Natural killer cell (primary cell): ENCODE results near the gene ARID5A. TPM values are rescaled to one million over a fixed set of nuclear protein-coding genes. Genes with fewer than 3 reads are reported as not detected.

Experiments
- ATAC-seq, 3 donors: fragments of 150-1000 bp in 2 of 3; fragments of 200-7000 bp in 1 of 3; cut with Tn5 transposase; 1 replicate in 1 of 3; 2 replicates in 2 of 3; pipeline ENCODE4 v1.10.0; 2021; ENCODE audit warnings: mild to moderate bottlenecking in 2 of 3, moderate library complexity in 2 of 3
- DNase-seq, 2 donors: peaks; one replicate each; pipeline versions ENCODE4 v3.0.0 to v3.0.0-alpha.2; 2013 to 2021; ENCODE audit warnings: mixed read lengths in 1 of 2
- H3K27ac ChIP-seq: one replicate; pipeline ENCODE4 v1.5.1; 2013; ENCODE audit warnings: mild to moderate bottlenecking, low read length
- H3K27me3 ChIP-seq: one replicate; pipeline ENCODE4 v1.6.1; 2013; ENCODE audit warnings: low read length; ENCODE audit not compliant: control insufficient read depth, insufficient read depth
- H3K36me3 ChIP-seq: one replicate; pipeline ENCODE4 v1.6.1; 2013; ENCODE audit warnings: low read length; ENCODE audit not compliant: control insufficient read depth, insufficient read depth
- H3K4me1 ChIP-seq: one replicate; pipeline ENCODE4 v1.6.1; 2013; ENCODE audit warnings: low read length; ENCODE audit not compliant: control insufficient read depth, insufficient read depth
- H3K4me3 ChIP-seq: one replicate; pipeline ENCODE4 v1.5.1; 2013; ENCODE audit warnings: low read length
- H3K9me3 ChIP-seq: one replicate; pipeline ENCODE4 v1.6.1; 2013; ENCODE audit warnings: low read length; ENCODE audit not compliant: control insufficient read depth, insufficient read depth
- H3K27ac Mint-ChIP-seq, 2 donors: one replicate each; pipeline ENCODE4 v1.8.0; 2022; ENCODE audit warnings: mild to moderate bottlenecking in 2 of 2, mixed read lengths in 2 of 2, moderate library complexity in 1 of 2
- H3K27me3 Mint-ChIP-seq, 2 donors: one replicate each; pipeline ENCODE4 v1.8.0; 2022; ENCODE audit warnings: low read depth in 2 of 2, mixed read lengths in 2 of 2
- H3K36me3 Mint-ChIP-seq: one replicate; pipeline ENCODE4 v1.8.0; 2022; ENCODE audit warnings: mixed read lengths
- H3K4me1 Mint-ChIP-seq, 2 donors: one replicate each; pipeline ENCODE4 v1.8.0; 2022; ENCODE audit warnings: mixed read lengths in 2 of 2
- H3K4me3 Mint-ChIP-seq: one replicate; pipeline ENCODE4 v1.8.0; 2022; ENCODE audit warnings: mild to moderate bottlenecking, moderate library complexity, mixed read lengths
- H3K9me3 Mint-ChIP-seq, 2 donors: one replicate each; pipeline ENCODE4 v1.8.0; 2022; ENCODE audit warnings: mixed read lengths in 2 of 2
- WGBS: methylation state at CpG from one replicate; pipeline ENCODE4 v1.1.7; 2013; ENCODE audit warnings: missing lambda C conversion rate; ENCODE audit not compliant: insufficient coverage; 5-methylcytosine and 5-hydroxymethylcytosine counted together
- intact Hi-C: fragments of 100-400 bp; cut with micrococcal nuclease; formaldehyde crosslinking; loops from one replicate; pipeline ENCODE4 v1.14.2; 2022
- total RNA-seq, 4 donors: library from RNA; stranded (reverse); fragments of 120-200 nt in 1 of 4; gene quantifications; one replicate each; pipeline versions ENCODE4 v1.2.3 to v1.2.4, GENCODE V29; 2013 to 2022
- TF ChIP-seq, protein P1 (sequence below): fragments of 200-600 bp; IDR thresholded peaks from one replicate; pipeline ENCODE4 v1.8.0; 2022; ENCODE audit warnings: antibody characterized with exemption

The ARID5A gene
- total RNA-seq, 3 donors from 2014 or later (not counting 1 experiment from before 2014, with no cell fraction given), result 90.9 to 117 (median 114) TPM

DNA sequence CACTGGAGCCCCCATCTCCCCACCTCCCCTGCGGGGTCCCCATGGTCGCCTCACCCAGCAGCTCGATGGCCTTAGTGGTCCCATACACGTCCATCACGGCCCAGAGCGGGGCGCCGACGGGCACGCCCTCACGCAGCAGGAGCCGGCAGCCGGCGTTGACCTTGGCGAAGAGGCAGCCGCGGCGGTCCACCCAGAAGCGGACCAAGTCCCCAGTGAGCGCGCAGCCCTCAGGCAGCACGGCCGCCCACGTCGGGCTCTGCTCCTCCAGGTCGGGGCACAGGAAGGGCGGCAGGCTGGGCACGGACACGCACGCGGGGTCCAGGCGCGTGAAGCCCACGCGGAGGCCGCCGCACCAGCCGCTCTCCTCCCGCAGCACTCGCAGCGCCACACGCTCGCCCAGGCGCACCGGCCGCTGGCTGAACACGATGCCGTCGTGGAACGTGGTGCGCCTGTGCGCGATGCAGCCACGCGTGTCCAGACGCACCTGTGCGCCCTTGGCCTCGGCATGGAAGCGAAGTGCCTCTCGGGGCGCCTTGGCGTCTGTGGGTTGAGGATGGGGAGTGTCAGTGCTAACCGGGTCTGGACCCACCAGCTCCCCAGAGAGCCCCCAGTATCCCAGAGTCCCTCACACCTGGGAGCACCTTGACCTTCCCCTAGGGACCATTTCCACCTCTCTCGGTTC is 36.0 kb upstream of the ARID5A start:
- Histone ChIP-seq H3K27ac (no peak overlapping the region), H3K4me3 (no peak overlapping the region), H3K36me3 (no peaks in the 10 kb centered on the region), H3K9me3 (no peaks in the 10 kb centered on the region), H3K27me3 (no peaks in the 10 kb centered on the region), H3K4me1 (peaks cover 8% of the 10 kb centered on the region)
- peaks cover 13 to 19% of the 10 kb centered on the region in 2 donors for H3K27me3 Mint-ChIP-seq
- 76% methylated on average over 63 of the region's 64 CpGs for WGBS
- H3K4me3 Mint-ChIP-seq, result no peak overlapping the region
- no peaks in the 10 kb centered on the region for H3K9me3 Mint-ChIP-seq
- no peaks in the 10 kb centered on the region for H3K4me1 Mint-ChIP-seq
- intact Hi-C loops, result loop anchor here (10.0 kb wide), 1 partner anchor 476 kb away; no protein-coding TSS in a partner anchor
- ATAC-seq (no peak), DNase-seq (no peak)
- H3K36me3 Mint-ChIP-seq, result peaks cover 4% of the 10 kb centered on the region
- TF ChIP-seq, protein P1, sequence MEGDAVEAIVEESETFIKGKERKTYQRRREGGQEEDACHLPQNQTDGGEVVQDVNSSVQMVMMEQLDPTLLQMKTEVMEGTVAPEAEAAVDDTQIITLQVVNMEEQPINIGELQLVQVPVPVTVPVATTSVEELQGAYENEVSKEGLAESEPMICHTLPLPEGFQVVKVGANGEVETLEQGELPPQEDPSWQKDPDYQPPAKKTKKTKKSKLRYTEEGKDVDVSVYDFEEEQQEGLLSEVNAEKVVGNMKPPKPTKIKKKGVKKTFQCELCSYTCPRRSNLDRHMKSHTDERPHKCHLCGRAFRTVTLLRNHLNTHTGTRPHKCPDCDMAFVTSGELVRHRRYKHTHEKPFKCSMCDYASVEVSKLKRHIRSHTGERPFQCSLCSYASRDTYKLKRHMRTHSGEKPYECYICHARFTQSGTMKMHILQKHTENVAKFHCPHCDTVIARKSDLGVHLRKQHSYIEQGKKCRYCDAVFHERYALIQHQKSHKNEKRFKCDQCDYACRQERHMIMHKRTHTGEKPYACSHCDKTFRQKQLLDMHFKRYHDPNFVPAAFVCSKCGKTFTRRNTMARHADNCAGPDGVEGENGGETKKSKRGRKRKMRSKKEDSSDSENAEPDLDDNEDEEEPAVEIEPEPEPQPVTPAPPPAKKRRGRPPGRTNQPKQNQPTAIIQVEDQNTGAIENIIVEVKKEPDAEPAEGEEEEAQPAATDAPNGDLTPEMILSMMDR, result no peak
- no peak overlapping the region for H3K27ac Mint-ChIP-seq

DNA sequence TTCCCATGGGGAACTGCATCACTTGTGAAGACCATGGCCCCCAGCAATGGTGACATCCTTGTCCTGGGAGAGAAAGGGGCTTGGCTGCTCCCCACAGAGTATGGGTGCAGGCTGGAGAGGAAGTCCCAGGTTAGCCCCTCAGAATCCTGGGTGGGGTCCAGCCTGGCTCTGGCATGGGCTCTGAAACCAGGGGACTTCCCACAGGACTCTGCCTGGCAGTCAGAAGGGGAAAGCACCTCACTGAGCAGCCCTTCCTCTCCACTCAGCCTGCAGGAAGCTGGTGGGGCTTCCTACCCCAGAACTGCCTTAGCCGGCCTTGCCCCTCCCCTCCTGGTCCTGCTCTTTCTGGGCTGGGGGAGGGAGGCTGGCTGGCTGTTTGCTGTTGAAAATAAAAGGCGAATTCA is 35.1 kb upstream of the ARID5A start:
- Histone ChIP-seq H3K4me3 (no peak overlapping the region), H3K36me3 (no peaks in the 10 kb centered on the region), H3K4me1 (peaks cover 8% of the 10 kb centered on the region), H3K27me3 (no peaks in the 10 kb centered on the region), H3K9me3 (no peaks in the 10 kb centered on the region), H3K27ac (no peak overlapping the region)
- H3K36me3 Mint-ChIP-seq, result no peaks in the 10 kb centered on the region
- DNase-seq (peak in 1 of 2 donors; percentile 61), ATAC-seq (peak in 2 of 3 donors; percentile 46 to 59)
- no peak overlapping the region for H3K27ac Mint-ChIP-seq
- H3K9me3 Mint-ChIP-seq, result no peaks in the 10 kb centered on the region
- peaks cover 11 to 13% of the 10 kb centered on the region in 2 donors for H3K27me3 Mint-ChIP-seq
- H3K4me1 Mint-ChIP-seq, result no peaks in the 10 kb centered on the region
- TF ChIP-seq, protein P1, result no peak
- H3K4me3 Mint-ChIP-seq, result no peak overlapping the region
- intact Hi-C loops, result loop anchor here (10.0 kb wide), 1 partner anchor 477 kb away; no protein-coding TSS in a partner anchor
- WGBS, result 18% methylated on average over 2 of the region's 2 CpGs

DNA sequence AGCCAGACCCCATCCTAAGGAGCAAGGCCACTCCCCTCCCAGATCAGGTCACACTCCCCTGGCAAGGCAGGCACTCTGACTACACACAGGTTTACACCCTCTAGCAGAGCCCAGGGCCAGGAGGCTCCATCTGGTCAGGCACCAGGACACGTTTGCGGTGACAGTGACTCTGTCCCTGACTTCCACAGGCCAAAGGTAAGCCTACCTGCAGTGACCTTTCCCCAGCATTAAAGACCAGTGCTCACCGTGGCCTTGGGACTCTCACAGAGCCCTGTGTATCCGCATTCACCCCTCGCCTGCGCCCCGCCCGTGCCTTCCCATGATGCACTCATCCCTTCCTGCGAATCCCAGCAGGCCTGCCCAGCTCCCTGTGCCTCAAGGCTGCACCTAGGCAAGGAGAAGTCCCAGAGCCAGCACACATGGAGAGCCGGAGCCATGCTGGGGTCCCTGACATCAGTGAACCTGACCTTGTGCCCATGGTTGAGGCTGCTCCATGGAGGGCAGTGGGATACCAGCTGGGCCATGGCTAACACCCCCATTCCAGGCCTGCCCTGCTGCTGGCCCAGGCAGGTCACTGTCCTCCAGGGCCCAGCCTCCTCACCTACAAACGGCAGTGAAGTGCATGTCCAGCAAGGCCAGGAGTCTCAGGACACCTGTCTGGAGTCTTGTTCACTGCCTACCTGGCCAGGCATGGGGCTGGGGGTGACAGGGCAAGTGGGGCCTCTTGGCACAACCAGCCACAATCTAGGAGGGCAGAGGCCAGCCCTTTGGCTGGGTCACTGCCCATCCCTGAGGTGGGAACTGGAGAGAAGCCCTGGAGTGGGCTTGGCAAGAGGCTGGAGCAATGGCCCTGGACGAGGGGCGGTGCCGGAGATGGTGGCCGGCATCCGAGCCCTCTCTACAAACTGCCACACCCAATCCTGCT is 34.4 kb upstream of the ARID5A start:
- WGBS, result 90% methylated on average over 16 of the region's 16 CpGs

More for the DNA sequence above, 34.4 kb upstream of the ARID5A start:
- Mint-ChIP-seq H3K36me3 (no peaks in the 10 kb centered on the region), H3K4me3 (no peak overlapping the region), H3K4me1 (no peaks in the 10 kb centered on the region), H3K9me3 (no peaks in the 10 kb centered on the region), H3K27ac (no peak overlapping the region), H3K27me3 (peaks cover 11 to 13% of the 10 kb centered on the region in 2 donors)
- no peak for DNase-seq
- H3K9me3 ChIP-seq, result no peaks in the 10 kb centered on the region
- ATAC-seq, result no peak
- no peak overlapping the region for H3K27ac ChIP-seq
- H3K36me3 ChIP-seq, result no peaks in the 10 kb centered on the region
- H3K4me3 ChIP-seq, result no peak overlapping the region
- TF ChIP-seq, protein P1, result no peak
- H3K27me3 ChIP-seq, result no peaks in the 10 kb centered on the region
- intact Hi-C loops, result loop anchor here (10.0 kb wide), 1 partner anchor 477 kb away; no protein-coding TSS in a partner anchor
- peaks cover 8% of the 10 kb centered on the region for H3K4me1 ChIP-seq
